PC-9 (cell line): ENCODE data around the gene CDX2. TPM values are rescaled to one million over a fixed set of nuclear protein-coding genes. Genes with fewer than 3 reads are reported as not detected.

Source experiments
- Bru-seq: library from RNA; stranded (reverse); fragments of 400-500 nt; gene quantifications from one replicate; lab custom pipeline; 2021; lab: Mats Ljungman, UMichigan
- BruChase-seq, 2 experiments: library from RNA; stranded (reverse); fragments of 400-500 nt; gene quantifications; one replicate each; lab custom pipeline; 2021; lab: Mats Ljungman, UMichigan
- BruUV-seq: library from RNA; stranded (reverse); fragments of 400-500 nt; replicated peaks from 2 replicates; lab custom pipeline; 2021; lab: Mats Ljungman, UMichigan
- CTCF ChIA-PET: fragments of 300-600 bp; sonication (Branson Sonifier 250); formaldehyde crosslinking; loops from one replicate; lab custom pipeline; 2022; ENCODE audit warnings: antibody characterized with exemption; lab: Charles Lee
- POLR2A ChIA-PET: fragments of 300-600 bp; sonication (Branson Sonifier 250); formaldehyde crosslinking; loops from one replicate; lab custom pipeline; 2022; ENCODE audit warnings: antibody characterized with exemption; ENCODE audit not compliant: unreplicated experiment; lab: Charles Lee
- DNase-seq, 2 experiments: peaks; one replicate each; pipeline versions ENCODE4 v3.0.0 to v3.0.0-alpha.2; 2015 to 2022; ENCODE audit warnings: mixed read lengths in 1 of 2
- H2AFZ ChIP-seq: fragments of 200-600 bp; sonication (generic); 2 replicates; pipeline ENCODE4 v1.8.1; 2017; ENCODE audit warnings: antibody characterized with exemption
- H3F3A ChIP-seq: fragments of 200-600 bp; sonication (generic); 2 replicates; pipeline ENCODE4 v1.8.1; 2017; ENCODE audit warnings: antibody characterized with exemption, mild to moderate bottlenecking, low read depth; ENCODE audit not compliant: insufficient read depth
- H3K27ac ChIP-seq: fragments of 200-600 bp; sonication (generic); 2 replicates; pipeline ENCODE4 v1.6.1; 2016; ENCODE audit warnings: mixed run types
- H3K27me3 ChIP-seq: fragments of 200-600 bp; sonication (generic); 2 replicates; pipeline ENCODE4 v1.6.1; 2016; ENCODE audit warnings: low read depth, mixed run types; ENCODE audit not compliant: insufficient read depth
- H3K36me3 ChIP-seq: fragments of 200-600 bp; sonication (generic); 2 replicates; pipeline ENCODE4 v1.6.1; 2016; ENCODE audit warnings: low read depth, mixed run types
- H3K4me1 ChIP-seq: fragments of 200-600 bp; sonication (generic); replicated peaks from 2 replicates; pipeline ENCODE4 v1.6.1; 2016; ENCODE audit warnings: mixed run types; ENCODE audit not compliant: insufficient read depth
- H3K4me2 ChIP-seq: fragments of 200-600 bp; sonication (generic); 2 replicates; pipeline ENCODE4 v1.6.1; 2017; ENCODE audit warnings: mixed run types
- H3K4me3 ChIP-seq: fragments of 200-600 bp; sonication (generic); 2 replicates; pipeline ENCODE4 v1.6.1; 2016; ENCODE audit warnings: mixed run types
- H3K79me2 ChIP-seq: fragments of 200-600 bp; sonication (generic); 2 replicates; pipeline ENCODE4 v1.6.1; 2017; ENCODE audit warnings: low read depth, mixed run types
- H3K9me2 ChIP-seq: fragments of 200-600 bp; sonication (generic); 2 replicates; pipeline ENCODE4 v1.8.1; 2017; ENCODE audit warnings: mild to moderate bottlenecking; ENCODE audit not compliant: insufficient read depth
- H3K9me3 ChIP-seq: fragments of 200-600 bp; sonication (generic); 2 replicates; pipeline ENCODE4 v1.8.1; 2016; ENCODE audit warnings: low read depth; ENCODE audit not compliant: insufficient read depth
- H4K20me1 ChIP-seq: fragments of 200-600 bp; sonication (generic); 2 replicates; pipeline ENCODE4 v1.8.1; 2017; ENCODE audit not compliant: insufficient read depth
- CTCF ChIP-seq: fragments of 200-600 bp; sonication (generic); conservative IDR thresholded peaks from 2 replicates; pipeline ENCODE4 v1.6.1; 2017; ENCODE audit warnings: mixed run types, antibody characterized with exemption, mild to moderate bottlenecking, moderate library complexity
- EZH2 ChIP-seq: fragments of 200-600 bp; sonication (generic); IDR thresholded peaks from 2 replicates; pipeline ENCODE4 v1.8.0; 2017; ENCODE audit warnings: antibody characterized with exemption, low read depth
- intact Hi-C: fragments of 100-400 bp; cut with micrococcal nuclease; formaldehyde crosslinking; loops from one replicate; pipeline ENCODE4 v1.10.0; 2022; ENCODE audit not compliant: unreplicated experiment
- long read RNA-seq: library from polyadenylated mRNA; stranded (forward); transcript quantifications from one replicate; pipeline ENCODE4 v2.0.0, GENCODE V29; 2022
- total RNA-seq: library from RNA; stranded (reverse); gene quantifications from 2 replicates; pipeline ENCODE4 v1.2.3, GENCODE V29; 2021

Gene CDX2
- not detected in 2 replicates for total RNA-seq
- not detected for Bru-seq, nascent RNA
- not detected for BruChase-seq, experiment 1, labeled RNA remaining after a 2-hour chase
- BruChase-seq, experiment 2, labeled RNA remaining after a 6-hour chase, result percentile 8 among the genes with signal in this experiment
- long read RNA-seq, result 0 reads

GRCh38 chr13:27969082-27969865, at the start of gene CDX2:
TSS of gene CDX2 (minus strand) at chr13:27969315. CDS start at chr13:27969006, 309 bp downstream.
- BruUV-seq, result no TSS peak
- intact Hi-C loops, result no loop called here
- ChIA-PET CTCF (no interaction called here), POLR2A (no interaction called here)
- Histone ChIP-seq H3K4me2 (no peak within 1 kb of the TSS), H3K27ac (no peak within 1 kb of the TSS), H3K4me1 (no peaks in the 10 kb centered on the region), H3K27me3 (peaks cover 17% of the 10 kb centered on the region), H3K36me3 (no peaks in the 10 kb centered on the region), H4K20me1 (no peaks in the 10 kb centered on the region), H3K9me3 (no peaks in the 10 kb centered on the region), H3K79me2 (no peaks in the 10 kb centered on the region), H3K4me3 (no peak within 1 kb of the TSS), H3K9me2 (no peaks in the 10 kb centered on the region), H2AFZ (no peak within 1 kb of the TSS), H3F3A (no peaks in the 10 kb centered on the region)
- no peak for DNase-seq
- TF ChIP-seq CTCF, result no peak
- TF ChIP-seq EZH2, result no peak

GRCh38 chr13:28014301-28014700, 45.2 kb upstream of the CDX2 start:
- 0 out of 2 replicates have a peak, but pooled peaks cover 3% of the 10 kb centered on the region for H3K4me1 ChIP-seq
- TF ChIP-seq EZH2 (no peak), CTCF (no peak)
- no peaks in the 10 kb centered on the region for H3K36me3 ChIP-seq
- no peaks in the 10 kb centered on the region for H3K79me2 ChIP-seq
- no peak overlapping the region for H3K4me3 ChIP-seq
- no TSS peak for BruUV-seq
- H3F3A ChIP-seq, result no peaks in the 10 kb centered on the region
- no peaks in the 10 kb centered on the region for H3K9me3 ChIP-seq
- POLR2A ChIA-PET, result no interaction called here
- intact Hi-C loops, result no loop called here
- no peak overlapping the region for H2AFZ ChIP-seq
- no peak for DNase-seq
- H3K9me2 ChIP-seq, result no peaks in the 10 kb centered on the region
- CTCF ChIA-PET, result no interaction called here
- no peaks in the 10 kb centered on the region for H4K20me1 ChIP-seq
- H3K27ac ChIP-seq, result no peak overlapping the region
- H3K4me2 ChIP-seq, result no peak overlapping the region
- H3K27me3 ChIP-seq, result peaks cover 20% of the 10 kb centered on the region

DNA sequence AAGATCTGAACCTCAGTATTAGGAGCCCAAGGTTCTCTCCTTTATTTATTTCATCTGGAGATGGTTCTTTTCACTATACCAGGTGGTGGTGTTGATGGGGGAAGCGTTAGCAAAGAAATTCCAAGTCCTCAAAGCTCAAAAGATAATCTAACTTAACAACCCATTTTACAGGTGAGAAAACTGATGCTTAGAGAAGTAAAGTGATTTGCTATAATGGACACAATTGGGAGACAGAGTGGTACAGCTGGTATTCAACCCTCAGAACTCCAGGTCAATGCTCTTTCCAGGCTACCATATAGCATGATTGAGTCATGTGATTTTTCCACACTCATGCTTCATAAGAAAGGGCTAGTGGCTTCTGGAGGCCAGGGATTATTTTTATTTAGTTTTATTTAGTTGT, 44.4 kb upstream of the CDX2 start:
- ChIA-PET POLR2A (no interaction called here), CTCF (no interaction called here)
- intact Hi-C loops, result no loop called here
- Histone ChIP-seq H3K36me3 (no peaks in the 10 kb centered on the region), H3F3A (no peaks in the 10 kb centered on the region), H3K4me2 (no peak overlapping the region), H3K4me3 (no peak overlapping the region), H3K9me3 (no peaks in the 10 kb centered on the region), H3K27ac (no peak overlapping the region), H4K20me1 (no peaks in the 10 kb centered on the region), H3K27me3 (peaks cover 20% of the 10 kb centered on the region), H3K79me2 (no peaks in the 10 kb centered on the region), H2AFZ (no peak overlapping the region), H3K9me2 (no peaks in the 10 kb centered on the region), H3K4me1 (0 out of 2 replicates have a peak, but pooled peaks cover 3% of the 10 kb centered on the region)
- BruUV-seq, result no TSS peak
- TF ChIP-seq CTCF (no peak), EZH2 (no peak)
- no peak for DNase-seq
